Progenitor cell of endocrine pancreas (in vitro differentiated cells): ENCODE data around the gene CFAP90. TPM values are rescaled to one million over a fixed set of nuclear protein-coding genes. Genes with fewer than 3 reads are reported as not detected.

Experiments
- DNase-seq: peaks from one replicate; pipeline ENCODE4 v3.0.0; 2021; ENCODE audit warnings: low spot score; ENCODE audit not compliant: unreplicated experiment
- H3K27ac Mint-ChIP-seq: 2 replicates; pipeline ENCODE4 v1.8.0; 2021; ENCODE audit warnings: mild to moderate bottlenecking, moderate library complexity, mixed read lengths
- H3K27me3 Mint-ChIP-seq: 2 replicates; pipeline ENCODE4 v1.8.0; 2021; ENCODE audit warnings: mixed read lengths
- H3K36me3 Mint-ChIP-seq: 2 replicates; pipeline ENCODE4 v1.8.0; 2022; ENCODE audit warnings: mixed read lengths; ENCODE audit not compliant: insufficient read depth
- H3K4me1 Mint-ChIP-seq: 2 replicates; pipeline ENCODE4 v1.8.0; 2021; ENCODE audit warnings: low read depth, mixed read lengths
- H3K4me3 Mint-ChIP-seq: 2 replicates; pipeline ENCODE4 v1.8.0; 2021; ENCODE audit warnings: low read depth, mild to moderate bottlenecking, moderate library complexity, mixed read lengths
- H3K9me3 Mint-ChIP-seq: 2 replicates; pipeline ENCODE4 v1.8.0; 2021; ENCODE audit warnings: low read depth, mixed read lengths
- total RNA-seq: library from RNA; stranded (reverse); gene quantifications from 2 replicates; pipeline ENCODE4 v1.2.1, GENCODE V29; 2021
- TF ChIP-seq, protein P1 (sequence below): fragments of 200-600 bp; sonication (generic); IDR thresholded peaks from one replicate; pipeline ENCODE4 v1.5.0; 2021; ENCODE audit warnings: antibody characterized with exemption, mild to moderate bottlenecking; ENCODE audit not compliant: unreplicated experiment

CFAP90 gene
- total RNA-seq, 1 donor from 2014 or later, result 2.1 TPM

GRCh38 chr5:7808998-7809397, 41.9 kb downstream of the CFAP90 start:
- no peaks in the 10 kb centered on the region for H3K36me3 Mint-ChIP-seq
- TF ChIP-seq, protein P1, sequence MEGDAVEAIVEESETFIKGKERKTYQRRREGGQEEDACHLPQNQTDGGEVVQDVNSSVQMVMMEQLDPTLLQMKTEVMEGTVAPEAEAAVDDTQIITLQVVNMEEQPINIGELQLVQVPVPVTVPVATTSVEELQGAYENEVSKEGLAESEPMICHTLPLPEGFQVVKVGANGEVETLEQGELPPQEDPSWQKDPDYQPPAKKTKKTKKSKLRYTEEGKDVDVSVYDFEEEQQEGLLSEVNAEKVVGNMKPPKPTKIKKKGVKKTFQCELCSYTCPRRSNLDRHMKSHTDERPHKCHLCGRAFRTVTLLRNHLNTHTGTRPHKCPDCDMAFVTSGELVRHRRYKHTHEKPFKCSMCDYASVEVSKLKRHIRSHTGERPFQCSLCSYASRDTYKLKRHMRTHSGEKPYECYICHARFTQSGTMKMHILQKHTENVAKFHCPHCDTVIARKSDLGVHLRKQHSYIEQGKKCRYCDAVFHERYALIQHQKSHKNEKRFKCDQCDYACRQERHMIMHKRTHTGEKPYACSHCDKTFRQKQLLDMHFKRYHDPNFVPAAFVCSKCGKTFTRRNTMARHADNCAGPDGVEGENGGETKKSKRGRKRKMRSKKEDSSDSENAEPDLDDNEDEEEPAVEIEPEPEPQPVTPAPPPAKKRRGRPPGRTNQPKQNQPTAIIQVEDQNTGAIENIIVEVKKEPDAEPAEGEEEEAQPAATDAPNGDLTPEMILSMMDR, result no peak

DNA sequence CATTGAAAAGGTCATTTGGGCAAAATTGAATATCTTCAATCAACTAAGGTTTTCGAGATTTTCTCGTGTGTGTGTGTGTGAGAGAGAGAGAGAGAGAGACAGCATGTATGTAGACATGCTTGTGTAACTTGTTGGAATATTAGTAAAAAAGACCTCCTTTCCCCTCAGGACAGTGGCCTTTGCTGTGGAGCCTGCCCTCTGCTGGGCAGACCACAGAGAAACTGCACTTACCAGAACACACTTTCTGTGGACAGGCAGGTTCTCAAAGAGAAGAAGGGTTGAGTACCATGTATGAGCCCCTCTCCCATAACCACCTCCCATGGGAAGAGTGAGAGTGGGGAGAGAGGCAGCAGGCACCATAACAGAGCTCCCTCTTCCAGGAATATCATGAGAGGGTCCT, 45.6 kb downstream of the CFAP90 start:
- peaks cover 21% of the 10 kb centered on the region for H3K27me3 Mint-ChIP-seq
- no peak for DNase-seq
- H3K36me3 Mint-ChIP-seq, result no peaks in the 10 kb centered on the region
- no peak overlapping the region for H3K27ac Mint-ChIP-seq
- H3K4me3 Mint-ChIP-seq, result no peak overlapping the region
- TF ChIP-seq, protein P1, result peak; percentile 60
- H3K4me1 Mint-ChIP-seq, result no peaks in the 10 kb centered on the region
- H3K9me3 Mint-ChIP-seq, result no peaks in the 10 kb centered on the region

More at GRCh38 chr5:7808998-7809397, 41.9 kb downstream of the CFAP90 start:
- H3K9me3 Mint-ChIP-seq, result no peaks in the 10 kb centered on the region
- peaks cover 33% of the 10 kb centered on the region for H3K27me3 Mint-ChIP-seq
- DNase-seq, result no peak
- H3K4me3 Mint-ChIP-seq, result no peak overlapping the region
- no peaks in the 10 kb centered on the region for H3K4me1 Mint-ChIP-seq
- H3K27ac Mint-ChIP-seq, result no peak overlapping the region

GRCh38 chr5:7803937-7804336, 47.0 kb downstream of the CFAP90 start:
- Mint-ChIP-seq H3K9me3 (no peaks in the 10 kb centered on the region), H3K4me1 (no peaks in the 10 kb centered on the region), H3K27ac (no peak overlapping the region), H3K4me3 (no peak overlapping the region), H3K36me3 (no peaks in the 10 kb centered on the region), H3K27me3 (peaks cover 19% of the 10 kb centered on the region)
- TF ChIP-seq, protein P1, result no peak
- no peak for DNase-seq

DNA sequence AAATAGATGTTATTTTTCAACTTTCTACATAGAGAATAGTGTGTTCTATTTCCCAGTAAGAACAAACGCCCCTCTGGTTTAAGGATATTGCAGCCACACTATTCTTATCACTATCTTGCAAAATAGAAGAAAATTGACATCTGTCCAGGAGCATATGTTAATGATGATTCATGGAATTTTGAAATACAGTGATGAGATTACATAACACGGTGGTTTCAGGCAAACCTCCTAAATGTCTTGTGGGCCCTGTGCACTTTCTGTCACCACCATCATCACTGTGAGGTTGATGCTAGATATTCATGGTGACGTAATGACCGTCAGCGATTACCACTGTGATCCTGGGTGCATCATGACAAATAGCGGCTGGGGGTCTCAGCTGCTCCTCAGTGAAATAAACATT, 48.1 kb downstream of the CFAP90 start:
- TF ChIP-seq, protein P1, result no peak
- Mint-ChIP-seq H3K27me3 (peaks cover 15% of the 10 kb centered on the region), H3K36me3 (no peaks in the 10 kb centered on the region), H3K27ac (no peak overlapping the region), H3K4me1 (no peaks in the 10 kb centered on the region), H3K9me3 (no peaks in the 10 kb centered on the region), H3K4me3 (no peak overlapping the region)
- no peak for DNase-seq

DNA sequence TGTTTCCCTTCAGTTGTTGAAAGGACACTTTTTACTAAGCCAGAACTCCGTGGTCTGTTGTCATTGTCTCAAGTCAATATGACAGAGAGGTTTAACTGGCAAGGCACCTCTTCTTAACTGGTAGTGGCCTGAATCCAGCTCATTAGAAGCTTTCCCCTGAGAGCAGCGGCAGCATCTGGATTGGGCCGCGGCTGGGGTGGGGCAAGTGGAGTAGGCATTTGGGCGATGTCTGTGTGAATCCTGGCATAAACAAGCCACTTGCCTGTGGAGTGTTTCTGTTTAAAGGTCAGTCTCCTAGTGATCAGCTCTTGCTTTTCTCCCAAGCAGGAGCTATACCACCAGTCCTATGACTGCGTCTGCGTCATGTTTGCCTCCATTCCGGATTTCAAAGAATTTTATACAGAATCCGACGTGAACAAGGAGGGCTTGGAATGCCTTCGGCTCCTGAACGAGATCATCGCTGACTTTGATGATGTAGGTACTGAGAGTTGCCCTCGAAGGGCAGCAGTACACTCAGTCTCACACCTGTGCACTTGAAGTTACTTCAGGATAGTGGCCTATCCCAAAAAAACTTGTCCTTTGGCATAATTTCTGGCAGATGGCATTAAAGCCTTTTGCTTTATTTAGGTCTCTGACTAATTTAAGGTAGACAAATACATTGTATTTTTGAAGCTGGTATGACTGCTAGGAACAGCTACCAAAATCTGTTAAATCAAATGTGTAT, 48.9 kb downstream of the CFAP90 start:
- Mint-ChIP-seq H3K4me3 (no peak overlapping the region), H3K9me3 (no peaks in the 10 kb centered on the region), H3K27ac (no peak overlapping the region), H3K27me3 (peaks cover 14% of the 10 kb centered on the region), H3K36me3 (no peaks in the 10 kb centered on the region), H3K4me1 (no peaks in the 10 kb centered on the region)
- DNase-seq, result no peak
- TF ChIP-seq, protein P1, result no peak
